ENCODE data around the gene MLST8.

- TF ChIP-seq CTCF (conservative IDR thresholded peaks at IDR 0.05) (no peak), ZFX (IDR thresholded peaks at IDR 0.05) (no peak)
These were observed 33.0 kb downstream of the MLST8 start for GRCh38 chr16:2238150-2238837.
